DMS114 treated with DMSO at 0.1 percent for 48 hours (cell line): ENCODE results near the gene BCAN.

Experiments used
- DNase-seq: peaks from one replicate; lab custom pipeline; 2025; ENCODE audit not compliant: unreplicated experiment; lab: John Stamatoyannopoulos, UW

Gene BCAN

GRCh38 chr1:156676820-156677615, 35.1 kb downstream of the BCAN start, which contains the start of gene NES:
Gene NES, minus strand, starts transcription at chr1:156677407. Its CDS starts 143 bp downstream, at chr1:156677264.
- DNase-seq, result no peak

- peak; percentile 76 for DNase-seq
Measured at GRCh38 chr1:156677616-156678596, 36.0 kb downstream of the BCAN start.

- DNase-seq, result no peak
Measured at GRCh38 chr1:156680056-156680455, 38.1 kb downstream of the BCAN start.

GRCh38 chr1:156681196-156681960, 39.5 kb downstream of the BCAN start:
- no peak for DNase-seq

- DNase-seq, result peak; percentile 34
Measured at GRCh38 chr1:156682166-156682890, 40.4 kb downstream of the BCAN start.

- DNase-seq, result no peak
Measured at GRCh38 chr1:156684227-156684782, 42.4 kb downstream of the BCAN start.

GRCh38 chr1:156689035-156689952, 47.4 kb downstream of the BCAN start:
- peak; percentile 86 for DNase-seq

GRCh38 chr1:156689953-156690674, 48.2 kb downstream of the BCAN start:
- no peak for DNase-seq

- no peak for DNase-seq
Measured at GRCh38 chr1:156690675-156691036, 48.7 kb downstream of the BCAN start.

- DNase-seq, result no peak
Measured at GRCh38 chr1:156691191-156691590, 49.3 kb downstream of the BCAN start.

- DNase-seq, result no peak
Measured at GRCh38 chr1:156691665-156692440, 49.9 kb downstream of the BCAN start.

- no peak for DNase-seq
Measured at GRCh38 chr1:156692441-156692924, 50.6 kb downstream of the BCAN start.

GRCh38 chr1:156692925-156693847, 51.3 kb downstream of the BCAN start:
- DNase-seq, result no peak

GRCh38 chr1:156693848-156694689, 52.2 kb downstream of the BCAN start:
- no peak for DNase-seq

- no peak for DNase-seq
Measured at GRCh38 chr1:156694690-156694962, 52.7 kb downstream of the BCAN start.

GRCh38 chr1:156696755-156697154, 54.8 kb downstream of the BCAN start:
- no peak for DNase-seq
